ENCODE data around the gene MARVELD3.

MARVELD3 gene

DNA sequence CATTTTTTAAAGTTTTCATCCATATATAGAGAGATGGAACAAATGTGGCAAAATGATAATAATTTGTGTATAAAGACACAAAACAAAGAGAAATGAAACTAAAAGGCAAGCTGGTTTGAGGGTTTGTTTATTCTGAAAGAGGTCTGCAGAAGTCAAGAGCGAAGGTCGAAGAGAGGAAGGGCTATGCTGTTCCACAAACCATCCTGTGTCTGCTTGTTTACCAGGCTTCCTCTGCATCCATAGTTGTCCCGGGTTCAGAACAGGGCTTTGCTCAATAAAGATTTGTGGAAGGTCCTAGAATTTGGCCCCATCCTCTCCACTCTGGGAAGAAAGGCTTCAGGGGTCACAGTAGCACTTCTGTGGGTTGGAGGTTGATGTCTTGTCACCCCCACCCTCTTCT, 2.4 kb upstream of the MARVELD3 start:
- DNase-seq: no peak

DNA sequence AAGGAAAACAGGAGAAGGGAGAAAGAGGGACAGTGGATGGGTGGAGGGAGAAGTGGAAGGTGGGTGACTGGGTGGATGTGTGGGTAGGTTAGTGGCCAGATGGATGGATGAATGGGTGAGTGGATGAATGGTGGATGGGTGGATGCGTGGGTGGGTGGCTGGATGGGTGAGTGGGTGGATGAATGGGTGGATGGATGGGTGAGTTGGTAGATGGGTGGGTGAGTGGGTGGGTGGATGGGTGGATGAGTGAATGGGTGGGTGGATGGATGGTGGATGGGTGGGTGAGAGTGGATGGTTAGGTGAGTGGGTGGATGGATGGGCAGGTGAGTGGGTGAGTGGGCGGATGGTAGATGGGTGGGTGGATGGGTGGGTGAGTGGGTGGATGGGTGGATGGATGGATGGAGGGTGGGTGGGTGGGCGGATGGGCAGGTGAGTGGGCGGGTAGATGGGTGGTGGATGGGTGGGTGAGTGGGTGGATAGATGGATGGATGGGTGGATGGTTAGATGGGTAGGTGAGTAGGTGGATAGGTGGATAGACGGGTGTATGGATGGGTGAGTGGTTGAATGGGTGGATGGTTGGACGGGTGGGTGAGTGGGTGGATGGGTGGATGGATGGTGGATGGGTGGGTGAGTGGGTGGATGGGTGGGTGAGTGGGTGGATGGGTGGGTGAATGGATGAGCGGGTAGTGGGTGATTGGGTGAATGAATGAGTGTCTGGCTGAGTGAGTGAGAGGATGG, 702 bp upstream of the MARVELD3 start:
- no peak for DNase-seq

DNA sequence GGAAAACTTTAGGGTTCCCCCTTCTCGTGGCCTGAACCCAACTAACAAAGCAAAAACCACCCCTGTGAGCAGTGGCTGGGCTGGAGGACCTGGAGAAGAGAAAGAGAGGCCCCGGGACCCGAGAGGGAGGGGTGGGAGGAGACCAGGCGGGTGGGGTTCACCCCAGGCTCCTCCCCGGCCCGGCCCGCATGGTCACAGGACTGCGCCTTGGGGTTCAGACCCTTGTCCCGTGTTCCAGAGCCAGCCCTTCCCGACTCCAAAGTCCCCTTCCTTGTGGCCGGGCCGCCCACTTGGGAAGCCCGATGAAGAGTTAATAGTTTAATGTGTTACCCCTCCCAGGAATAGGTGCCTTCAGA, 852 bp downstream of the MARVELD3 start:
- DNase-seq: no peak

DNA sequence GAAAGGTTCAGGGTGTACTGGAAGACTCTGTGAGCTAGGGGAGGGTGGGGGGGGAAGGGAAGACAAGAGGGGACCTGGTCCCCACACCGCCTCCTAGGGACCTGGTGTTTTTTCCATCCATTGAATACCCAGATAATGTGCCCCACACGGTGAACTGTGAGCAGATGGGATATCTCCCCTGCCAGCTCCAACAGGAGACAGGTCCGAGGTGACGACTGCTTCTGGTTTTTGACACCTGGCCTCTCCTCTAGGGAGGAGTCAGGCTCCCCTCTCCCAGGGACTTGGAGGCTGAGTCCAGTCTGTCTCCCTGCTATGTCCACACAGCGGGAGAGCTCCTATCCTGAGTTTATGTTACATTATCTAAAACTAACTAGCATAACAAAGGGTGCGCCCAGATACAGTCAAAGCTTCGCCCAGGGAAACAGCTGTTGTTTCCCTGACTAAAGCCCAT, 1.8 kb downstream of the MARVELD3 start:
- no peak for DNase-seq

DNA sequence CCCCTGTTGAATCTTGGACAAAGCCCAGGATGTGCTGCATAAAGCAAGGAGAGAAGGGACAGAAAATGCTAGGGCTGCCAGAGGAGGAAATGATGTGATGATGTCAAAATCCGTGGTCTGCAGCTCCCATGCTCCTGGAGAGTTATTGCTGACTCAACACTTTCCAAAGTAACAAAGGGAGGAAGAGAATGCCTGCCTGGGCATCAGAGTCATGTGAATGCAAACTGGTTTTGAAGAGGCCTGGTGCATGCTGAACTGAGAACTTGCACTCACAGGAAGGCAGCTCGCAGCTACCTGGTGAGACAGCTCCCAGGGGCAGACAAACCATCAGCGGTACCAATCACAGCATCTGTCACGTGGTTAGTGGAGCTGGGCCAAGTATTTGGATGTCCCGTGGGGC, 2.8 kb downstream of the MARVELD3 start:
- DNase-seq: no peak

DNA sequence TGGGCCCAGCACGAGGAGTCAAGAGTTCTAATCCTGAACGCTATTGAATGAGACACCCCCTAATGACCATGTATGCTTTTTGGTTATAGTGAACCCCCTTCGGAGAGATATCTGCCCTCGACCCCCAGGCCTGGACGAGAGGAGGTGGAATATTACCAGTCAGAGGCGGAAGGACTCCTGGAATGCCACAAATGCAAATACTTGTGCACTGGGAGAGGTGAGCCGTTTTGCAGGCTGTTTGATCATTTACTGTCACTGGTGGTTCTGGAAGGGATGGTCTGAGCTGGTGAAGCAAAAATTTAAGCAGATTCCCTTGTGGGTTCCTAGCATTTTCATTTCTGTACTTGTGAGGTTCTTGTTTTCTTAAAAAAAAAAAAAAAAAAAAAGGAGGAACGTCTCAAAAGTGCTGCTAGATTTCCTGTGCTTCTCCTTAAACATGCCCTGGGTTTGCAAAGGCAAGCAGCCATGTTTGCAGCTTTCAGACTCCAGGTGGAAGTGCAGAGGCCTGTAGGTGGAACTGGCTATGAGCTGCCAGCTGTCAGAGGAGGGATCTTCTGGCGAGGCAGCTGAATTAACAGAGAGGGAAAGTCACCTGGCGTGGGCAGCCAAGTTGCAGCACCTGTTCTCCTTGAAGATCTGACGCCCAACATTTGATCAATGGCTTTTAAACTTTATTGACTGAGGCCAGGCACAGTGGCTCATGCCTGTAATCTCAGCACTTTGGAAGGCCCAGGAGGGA, 3.5 kb downstream of the MARVELD3 start:
- DNase-seq: no peak

DNA sequence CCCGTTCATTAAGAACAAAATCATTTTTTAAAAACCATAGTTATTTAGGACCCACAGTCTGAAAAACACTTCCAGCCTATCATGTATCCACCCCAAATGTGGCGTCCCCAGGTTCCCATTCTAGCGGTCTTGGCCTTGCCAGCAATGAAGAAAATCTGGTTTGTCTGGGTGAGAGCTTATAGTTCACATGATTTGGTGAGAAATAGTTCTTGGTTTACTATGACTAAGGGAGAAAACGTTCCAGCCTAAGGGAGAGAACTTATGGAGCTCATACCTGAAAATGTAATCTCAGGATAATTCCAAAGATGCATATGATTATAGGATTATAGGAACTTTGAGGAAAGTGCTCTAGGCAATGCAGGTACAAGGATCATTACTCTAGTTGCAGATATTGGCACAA, 4.8 kb downstream of the MARVELD3 start:
- DNase-seq: no peak

DNA sequence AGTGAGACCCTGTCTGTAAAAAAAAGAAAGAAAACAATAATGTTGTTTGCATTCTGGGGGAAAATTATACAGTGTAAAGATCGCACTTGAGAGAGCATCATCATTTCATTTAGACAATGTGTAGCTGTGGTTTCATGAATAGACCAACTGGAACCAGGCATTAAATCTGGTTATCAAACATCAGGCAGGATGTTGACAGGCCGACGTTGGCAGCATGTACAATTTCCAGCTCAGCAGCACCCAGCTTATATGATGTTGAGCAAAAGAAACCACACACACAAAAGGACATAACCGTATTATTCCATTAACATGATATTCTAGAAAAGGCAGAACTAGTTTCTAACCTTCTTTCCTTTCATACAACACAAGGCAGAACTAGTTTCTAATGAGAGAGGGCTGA, 5.8 kb downstream of the MARVELD3 start:
- DNase-seq: no peak

DNA sequence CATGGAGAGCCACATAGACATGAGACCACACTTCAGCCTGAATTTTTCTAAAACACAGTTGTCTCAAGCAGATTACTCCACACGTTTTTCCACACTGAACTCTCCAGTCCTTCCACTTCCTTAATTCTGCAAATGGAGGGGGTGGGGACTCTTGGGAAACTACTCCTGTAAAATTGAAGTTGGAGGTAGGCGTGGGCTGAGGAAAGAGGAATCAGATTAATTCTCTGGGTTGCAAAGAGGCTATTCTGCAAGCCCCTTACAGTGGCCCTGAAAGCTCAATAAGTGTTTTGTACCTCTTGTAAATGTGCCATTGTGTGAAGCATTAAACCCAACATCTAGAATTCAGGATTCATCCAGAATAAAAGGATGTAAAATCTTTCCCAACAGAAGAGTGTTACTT, 9.6 kb downstream of the MARVELD3 start:
- DNase-seq: no peak

DNA sequence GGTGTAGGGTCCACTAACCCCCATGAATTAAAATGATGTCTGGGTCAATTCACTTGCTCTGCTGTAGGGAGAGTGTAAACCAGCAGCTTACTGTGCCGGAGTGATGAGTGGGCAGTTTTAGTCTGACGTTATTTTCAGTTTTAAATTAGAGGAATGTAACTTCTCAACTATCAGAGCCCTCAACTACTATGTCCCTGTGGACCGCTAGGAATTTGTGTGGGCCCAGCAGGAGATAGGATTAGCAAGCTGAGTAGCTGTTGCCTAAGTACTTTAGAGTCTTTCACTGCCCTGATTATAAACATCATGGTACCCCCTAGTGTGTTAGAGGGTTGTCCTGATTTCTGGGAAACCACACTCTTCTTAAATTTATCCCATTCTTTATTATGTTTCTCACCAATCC, 11.4 kb downstream of the MARVELD3 start:
- DNase-seq: no peak

DNA sequence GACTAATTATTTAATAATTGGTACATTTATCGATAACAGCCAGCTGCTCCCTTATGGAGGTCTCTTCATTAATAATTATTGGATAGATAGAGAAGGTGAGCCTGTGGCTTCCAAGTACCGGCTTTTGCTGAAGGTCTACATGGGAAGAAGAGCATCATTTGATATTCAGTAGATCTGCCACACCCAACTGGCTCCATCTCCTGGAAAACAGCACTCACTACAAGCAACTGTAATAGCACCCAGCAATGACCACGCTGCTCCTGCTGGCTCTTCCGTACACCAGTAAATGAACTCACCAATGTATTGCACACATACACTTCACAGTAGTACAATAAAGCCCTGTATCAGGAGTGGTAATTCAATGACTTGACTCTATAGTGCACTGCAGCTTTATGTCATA, 19.5 kb downstream of the MARVELD3 start:
- DNase-seq: no peak

DNA sequence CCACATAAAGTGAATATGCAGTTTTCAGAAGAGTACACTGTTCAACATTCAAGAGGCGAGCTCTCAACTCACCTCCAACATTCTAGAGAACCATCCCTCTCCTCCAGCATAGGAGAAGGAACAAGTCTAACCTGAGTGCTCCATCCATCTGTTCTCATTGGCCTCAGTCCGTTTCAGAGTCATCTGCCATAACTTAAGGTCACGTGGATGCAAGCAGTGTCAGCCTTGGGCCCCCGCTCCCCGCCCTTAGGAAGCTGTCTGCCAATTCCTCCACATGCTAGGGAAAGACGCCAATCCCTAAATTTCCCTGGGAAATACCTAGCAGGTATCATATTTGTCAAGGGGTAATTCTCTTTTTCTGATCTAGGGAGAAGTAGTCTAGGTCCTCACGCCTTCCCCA, 21.4 kb downstream of the MARVELD3 start:
- no peak for DNase-seq

DNA sequence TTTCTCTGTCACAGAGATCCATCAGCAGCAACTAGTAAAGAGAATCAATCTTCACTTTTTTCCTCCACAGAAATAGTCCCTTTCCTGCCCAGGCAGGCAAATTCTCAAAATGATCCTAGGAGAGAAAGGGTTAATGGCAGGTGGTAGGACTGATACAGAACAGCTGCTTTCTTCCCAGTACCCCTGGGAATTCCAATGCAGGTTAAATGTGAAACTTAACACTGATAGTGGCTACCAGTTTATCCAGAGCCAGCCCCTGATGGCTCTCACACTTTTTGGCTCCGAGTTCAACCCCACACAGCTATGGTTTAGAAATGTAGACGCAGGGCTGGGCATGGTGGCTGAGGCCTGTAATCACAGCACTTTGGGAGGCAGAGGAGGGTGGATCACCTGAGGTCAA, 22.2 kb downstream of the MARVELD3 start:
- no peak for DNase-seq

DNA sequence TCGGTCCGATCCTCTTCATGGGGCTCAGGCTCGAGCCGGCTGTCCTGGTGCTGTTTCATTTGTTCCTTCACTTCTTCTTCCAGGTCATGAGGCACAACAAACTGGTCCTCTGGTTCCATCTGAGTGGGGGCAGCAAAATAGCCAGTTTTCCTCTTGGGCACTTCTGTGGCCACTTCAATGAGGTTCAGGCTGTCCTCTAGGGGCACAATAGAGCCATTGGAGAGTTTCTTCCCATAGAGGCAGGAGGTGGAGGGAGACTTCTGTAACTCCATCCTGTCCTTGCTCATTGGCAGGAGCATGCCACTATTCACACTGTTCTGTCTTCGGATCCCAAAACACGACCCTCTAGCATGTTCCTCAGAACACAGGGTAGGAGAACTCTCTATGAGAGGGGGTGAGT, 22.9 kb downstream of the MARVELD3 start:
- DNase-seq: no peak

DNA sequence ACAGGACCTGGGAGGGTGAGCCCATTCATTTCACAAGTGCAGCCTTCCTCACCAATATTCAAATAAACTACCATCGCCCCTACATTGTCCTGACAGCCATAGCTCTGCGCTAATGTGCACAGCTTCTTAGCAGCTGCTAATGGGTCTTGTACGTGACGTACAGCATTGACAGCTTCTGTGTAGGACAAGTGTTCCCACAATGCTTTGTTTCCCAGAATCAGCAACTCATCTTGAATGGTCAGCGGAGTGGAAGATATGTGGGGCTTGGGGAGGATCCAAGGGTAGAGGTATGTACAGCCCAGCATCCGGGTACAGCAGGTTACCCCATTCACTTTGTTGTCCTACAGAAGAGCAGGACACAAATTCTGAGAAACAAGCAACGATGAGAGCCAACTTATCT, 23.7 kb downstream of the MARVELD3 start:
- DNase-seq: no peak

DNA sequence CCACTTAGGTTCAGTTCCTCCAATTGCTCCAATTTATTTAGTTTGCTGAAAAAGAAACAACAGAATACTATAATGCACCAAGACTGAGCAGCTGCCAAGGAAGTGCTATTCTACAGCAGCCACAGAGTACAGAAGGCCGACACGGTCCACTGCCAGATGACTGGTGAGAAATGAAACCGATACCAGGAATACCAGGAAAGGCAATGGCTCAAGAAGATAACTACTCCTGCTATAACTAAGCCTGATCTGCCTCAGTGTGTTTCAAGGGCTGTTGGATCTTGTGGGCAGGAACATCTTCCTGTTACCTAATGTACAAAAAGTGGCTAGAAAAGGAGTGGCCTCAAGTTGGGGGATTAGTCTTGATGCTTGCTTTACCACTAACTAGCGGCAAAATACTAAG, 32.8 kb downstream of the MARVELD3 start:
- no peak for DNase-seq

DNA sequence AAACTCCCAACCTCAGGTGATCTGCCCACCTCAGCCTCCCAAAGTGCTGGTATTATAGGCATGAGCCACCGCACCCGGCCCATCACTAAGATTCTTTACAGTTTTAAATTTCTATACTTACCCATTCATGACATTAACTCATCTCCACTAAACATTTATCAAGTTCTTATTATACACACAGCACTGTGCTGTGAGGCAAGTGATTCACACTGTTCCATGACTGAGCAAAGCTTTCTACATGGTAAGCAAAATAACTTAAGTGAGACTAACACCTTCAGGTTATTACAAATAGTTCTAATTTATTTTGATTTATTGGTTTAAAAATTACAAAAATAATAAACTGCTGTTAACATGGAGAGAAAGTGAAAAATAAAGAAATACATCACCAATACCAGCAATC, 33.5 kb downstream of the MARVELD3 start:
- DNase-seq: no peak

DNA sequence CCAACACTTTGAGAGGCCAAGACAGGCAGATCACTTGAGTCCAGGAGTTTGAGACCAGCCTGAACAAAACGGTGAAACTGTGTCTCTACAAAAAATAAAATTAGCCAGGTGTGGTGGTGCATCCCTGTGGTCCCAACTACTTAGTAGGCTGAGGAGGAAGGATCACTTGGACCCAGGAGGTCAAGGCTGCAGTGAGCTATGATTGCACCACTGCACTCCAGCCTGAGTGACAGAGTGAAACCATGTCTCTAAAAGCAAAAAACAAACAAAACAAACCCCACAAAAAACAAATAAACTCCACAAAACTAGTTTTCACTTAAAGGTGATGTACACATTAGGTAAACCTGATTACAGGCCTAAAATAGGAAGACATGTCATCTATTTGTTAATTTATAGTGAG, 40.3 kb downstream of the MARVELD3 start:
- no peak for DNase-seq

DNA sequence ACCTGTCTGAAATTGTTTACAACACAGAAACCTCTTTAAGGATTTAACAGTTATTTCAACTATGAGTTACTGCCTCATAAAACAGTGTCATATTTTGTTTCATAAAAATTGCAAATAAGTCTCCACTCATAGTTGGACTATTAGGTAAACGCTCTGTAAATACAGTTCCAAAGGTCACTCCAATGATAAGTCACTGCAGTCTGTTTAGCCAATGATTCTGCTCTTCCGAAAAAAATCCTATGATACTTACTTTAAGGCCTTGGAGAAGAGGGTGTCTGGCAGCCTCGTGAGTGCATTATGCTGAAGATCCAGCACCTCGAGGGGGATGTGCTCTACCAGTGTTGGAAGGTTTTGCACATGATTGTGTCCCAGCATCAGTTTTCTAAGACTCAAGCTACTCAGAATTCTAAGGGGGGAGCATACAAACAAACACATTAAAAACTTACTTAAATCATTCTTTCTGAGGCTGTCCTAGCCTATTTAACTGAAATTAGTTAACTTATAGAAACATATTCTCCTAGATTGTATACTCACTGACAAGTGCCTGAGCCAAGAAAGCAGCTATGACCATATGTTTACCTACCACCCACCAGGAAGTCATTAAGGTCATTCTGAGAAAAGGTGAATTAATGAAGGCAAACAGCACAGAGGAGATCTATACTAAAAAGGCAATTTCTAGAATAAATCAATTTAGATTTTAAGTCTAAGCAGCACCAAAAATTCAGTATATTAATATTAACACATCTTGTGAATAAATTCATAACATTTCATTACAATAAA, 41.1 kb downstream of the MARVELD3 start:
- DNase-seq: no peak

DNA sequence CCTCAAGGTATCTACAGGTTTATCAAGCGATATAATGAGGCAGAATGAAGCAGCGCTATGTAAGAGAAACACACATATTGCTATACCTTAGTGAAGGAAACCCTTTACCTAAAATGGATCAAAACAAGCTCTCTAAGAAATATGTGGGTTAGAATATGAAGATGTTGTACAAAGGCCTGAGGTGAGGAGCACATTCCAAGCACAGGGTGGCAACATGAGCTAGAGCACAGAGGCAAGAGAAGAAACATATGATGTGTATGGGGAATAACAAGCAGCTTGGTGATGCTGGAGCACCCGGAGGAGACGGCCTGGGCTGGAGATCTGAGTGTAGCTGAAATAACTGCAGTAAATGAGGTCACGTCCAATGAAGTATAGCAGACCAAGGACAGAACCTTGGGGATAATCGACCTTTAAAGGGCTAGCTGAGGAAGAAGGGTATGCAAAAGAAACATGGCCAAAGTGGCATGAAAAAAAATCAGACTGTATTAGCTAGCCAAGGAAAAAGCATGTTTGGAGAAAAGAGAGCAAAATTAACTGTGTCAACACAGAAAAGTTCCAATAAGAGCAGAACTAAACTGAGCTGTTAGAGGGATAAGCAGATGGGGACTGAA, 44.0 kb downstream of the MARVELD3 start:
- no peak for DNase-seq

DNA sequence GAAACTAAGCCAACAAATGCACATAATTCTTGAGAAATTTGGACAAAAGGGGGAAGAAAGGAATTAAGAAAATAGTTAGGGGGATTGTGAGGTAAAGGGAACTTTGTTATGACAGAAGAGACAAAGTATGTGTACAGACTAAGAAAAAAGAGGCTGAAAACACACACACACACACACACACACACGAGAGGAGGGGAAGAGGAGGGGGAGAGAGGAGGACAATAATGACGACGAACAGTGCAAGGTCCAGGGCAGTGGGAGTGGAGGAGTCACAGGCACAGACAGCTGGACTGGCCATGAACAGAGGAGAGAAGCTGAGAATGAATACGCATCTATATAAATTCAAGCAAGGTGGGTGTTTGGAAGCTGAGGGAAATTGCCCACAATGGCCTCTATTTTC, 44.6 kb downstream of the MARVELD3 start:
- no peak for DNase-seq

DNA sequence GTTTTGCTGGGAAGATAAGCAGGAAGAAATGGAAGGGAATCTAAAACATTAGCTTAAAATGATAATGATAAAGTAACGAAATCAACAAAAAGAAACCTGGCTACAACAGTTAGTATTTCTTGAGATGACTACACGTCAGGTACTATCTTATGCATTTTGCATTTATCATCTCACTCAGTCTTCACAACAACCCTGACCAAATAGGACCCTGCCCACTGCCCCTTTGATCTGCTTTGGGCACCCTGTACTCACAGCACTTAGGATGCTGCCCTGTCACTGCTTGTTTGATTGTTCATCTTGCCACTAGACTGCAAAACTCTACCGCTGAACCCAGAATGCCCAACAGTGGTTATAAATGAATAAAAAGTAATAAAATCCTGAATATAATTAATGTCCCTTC, 45.2 kb downstream of the MARVELD3 start:
- DNase-seq: no peak

DNA sequence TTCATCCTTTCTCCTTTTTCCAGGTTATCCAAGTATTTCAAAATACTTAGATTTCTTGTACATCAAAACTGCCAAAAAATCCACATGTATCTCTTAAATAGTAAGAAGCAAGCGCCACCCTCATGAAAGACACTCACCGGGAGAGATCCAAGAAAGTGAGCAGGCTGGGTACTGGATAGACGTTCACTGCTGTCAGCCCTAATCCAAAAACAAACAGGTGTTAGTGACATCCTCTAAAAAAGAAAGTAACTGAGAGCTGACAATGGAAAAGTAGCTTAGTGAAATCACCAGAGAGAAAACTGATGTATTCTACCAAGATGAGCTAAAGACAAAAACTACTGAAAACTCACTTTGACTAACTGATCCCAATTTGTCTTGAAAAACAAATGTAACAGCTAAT, 46.1 kb downstream of the MARVELD3 start:
- no peak for DNase-seq

All from NCI-H1105 (cell line).